GM19468 (cell line): ENCODE data around the gene RTN3.

Source experiments
- ATAC-seq: cut with Tn5 transposase; IDR thresholded peaks from one replicate; pipeline ENCODE4 v1.9.1; 2021; ENCODE audit warnings: mild to moderate bottlenecking, moderate library complexity, moderate number of reproducible peaks; ENCODE audit not compliant: unreplicated experiment; ENCODE audit errors: extremely low read depth

The RTN3 gene

DNA sequence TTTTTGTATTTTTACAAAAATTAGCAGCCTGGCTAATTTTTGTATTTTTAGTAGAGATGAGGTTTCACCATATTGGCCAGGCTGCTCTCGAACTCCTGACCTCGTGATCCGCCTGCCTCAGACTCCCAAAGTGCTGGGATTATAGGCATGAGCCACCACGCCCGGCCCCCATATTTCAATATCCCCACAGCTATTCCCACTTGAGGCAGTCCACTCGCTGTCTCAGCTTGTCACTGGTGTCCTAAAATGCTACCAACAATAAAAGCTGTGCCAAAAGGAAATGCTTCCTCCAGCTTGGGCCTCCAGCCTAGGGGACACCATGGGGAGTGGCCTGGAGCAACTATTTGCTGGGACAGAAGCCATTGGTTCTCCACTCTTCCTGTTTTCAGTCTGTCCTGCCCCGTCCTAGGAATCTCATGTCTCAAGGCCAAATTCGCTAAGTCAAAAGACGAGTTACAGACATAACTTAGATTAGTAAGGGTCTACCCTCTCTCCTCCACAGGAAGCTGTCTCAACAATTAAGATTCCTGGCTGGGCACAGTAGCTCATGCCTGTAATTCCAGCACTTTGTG lies 124.6 kb downstream of the RTN3 start:
- ATAC-seq = no peak
